Astrocyte of the spinal cord (primary cell): ENCODE data around the gene ATPAF1.

Experiments
- DNase-seq: peaks from one replicate; pipeline ENCODE4 v3.0.0; 2011; ENCODE audit warnings: low read depth, low spot score
- H3K4me3 ChIP-seq: 2 replicates; pipeline ENCODE4 v1.5.1; 2011; ENCODE audit warnings: low read depth, mild to moderate bottlenecking, low read length, moderate library complexity
- CTCF ChIP-seq: IDR thresholded peaks from 2 replicates; pipeline ENCODE4 v1.5.1; 2012; ENCODE audit warnings: low read depth, mild to moderate bottlenecking, low read length, inconsistent platforms
- in situ Hi-C: cut with HindIII; loops from 2 replicates; pipeline ENCODE4 v1.10.0; 2017; ENCODE audit warnings: low sequenced_read_pairs

ATPAF1 gene

GRCh38 chr1:46682064-46682463, 13.9 kb upstream of the ATPAF1 start:
- no peak for DNase-seq
- in situ Hi-C loops, result no loop called here
- H3K4me3 ChIP-seq, result no peak overlapping the region
- no peak for TF ChIP-seq CTCF

DNA sequence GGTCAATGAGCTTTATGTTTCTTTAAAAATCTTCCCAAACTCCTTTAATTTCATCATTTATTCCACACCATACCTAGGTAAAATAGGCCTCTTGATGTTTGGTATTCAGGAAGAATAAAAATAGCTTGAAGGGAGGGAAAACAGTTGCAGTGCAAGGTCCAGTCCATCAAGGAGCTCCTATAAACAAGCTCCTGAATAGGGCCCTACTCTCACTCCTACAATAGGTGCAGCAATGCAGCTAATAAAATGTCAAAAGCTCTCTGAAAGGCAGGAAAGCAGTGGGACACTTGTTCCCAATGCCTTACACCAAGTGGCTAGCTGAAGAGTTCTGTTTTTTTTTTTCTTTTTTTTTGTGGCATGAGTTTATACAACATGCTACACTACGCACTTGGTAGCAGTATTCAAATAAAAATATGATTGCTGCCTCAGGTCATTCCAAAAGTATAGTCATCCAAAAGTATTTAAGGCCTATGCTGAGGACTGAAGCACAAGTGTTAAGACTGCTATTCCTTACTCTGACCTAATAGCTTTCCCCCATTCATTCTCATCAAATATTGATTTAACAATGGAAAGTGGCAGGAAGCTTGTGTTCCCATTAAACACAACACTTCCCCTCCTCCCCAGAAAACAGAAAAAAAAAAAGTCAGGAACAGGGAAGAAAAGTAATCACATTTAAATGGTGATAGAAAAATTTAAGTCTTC, 13.3 kb upstream of the ATPAF1 start:
- no peak for TF ChIP-seq CTCF
- no peak for DNase-seq
- in situ Hi-C loops, result no loop called here
- no peak overlapping the region for H3K4me3 ChIP-seq

DNA sequence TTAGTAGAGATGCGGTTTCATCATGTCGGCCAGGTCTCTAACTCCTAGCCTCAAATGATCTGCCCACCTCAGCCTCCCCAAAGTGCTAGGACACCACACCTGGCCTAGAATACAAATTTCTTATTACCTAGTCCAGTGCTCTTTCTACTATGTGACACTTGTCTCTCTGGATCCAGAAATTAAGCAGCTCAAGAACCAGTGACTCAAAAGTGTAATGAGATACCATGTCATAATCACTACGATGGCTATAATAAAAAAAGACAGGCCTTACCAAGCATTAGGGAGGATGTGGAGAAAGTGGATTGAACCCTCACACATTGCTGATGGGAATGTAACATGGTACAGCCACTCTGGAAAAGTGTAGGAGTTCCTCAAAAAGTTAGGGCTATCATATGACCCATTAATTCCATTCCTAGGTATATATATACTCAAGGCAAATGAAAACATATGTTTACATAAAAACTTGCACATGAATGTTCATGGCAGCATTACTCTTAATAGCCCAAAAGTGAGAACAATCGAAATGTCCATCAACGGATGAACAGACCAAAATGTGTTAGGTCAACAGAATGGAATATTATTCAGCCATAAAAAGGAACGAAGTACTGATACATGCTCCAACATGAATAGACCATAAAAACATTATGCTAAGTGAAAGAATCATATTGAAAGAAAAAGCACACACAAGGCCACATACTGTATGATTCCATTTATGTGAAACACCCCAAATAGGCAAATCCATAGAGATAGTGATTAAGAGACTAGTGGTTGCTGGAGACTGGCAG, 11.8 kb upstream of the ATPAF1 start:
- TF ChIP-seq CTCF, result no peak
- in situ Hi-C loops, result no loop called here
- no peak for DNase-seq
- no peak overlapping the region for H3K4me3 ChIP-seq

GRCh38 chr1:46677339-46677738, 9.2 kb upstream of the ATPAF1 start:
- no peak for TF ChIP-seq CTCF

GRCh38 chr1:46676531-46676930, 8.4 kb upstream of the ATPAF1 start:
- TF ChIP-seq CTCF, result no peak
- in situ Hi-C loops, result no loop called here
- DNase-seq, result no peak
- H3K4me3 ChIP-seq, result no peak overlapping the region

More at GRCh38 chr1:46677339-46677738, 9.2 kb upstream of the ATPAF1 start:
- H3K4me3 ChIP-seq, result no peak overlapping the region
- in situ Hi-C loops, result no loop called here
- DNase-seq, result no peak

- no peak overlapping the region for H3K4me3 ChIP-seq
- DNase-seq, result no peak
- TF ChIP-seq CTCF, result no peak
- in situ Hi-C loops, result no loop called here
These were observed 7.6 kb upstream of the ATPAF1 start for GRCh38 chr1:46675549-46676314.
